ENCODE results near the gene NR5A2.

NR5A2 gene

GRCh38 chr1:200075522-200075921 is 48.0 kb downstream of the NR5A2 start:
- no peak for DNase-seq

- no peak for DNase-seq
These were observed 48.5 kb downstream of the NR5A2 start for GRCh38 chr1:200075938-200076546.

GRCh38 chr1:200079232-200079940 is 51.9 kb downstream of the NR5A2 start:
- no peak for DNase-seq

GRCh38 chr1:200081151-200081968 is 53.9 kb downstream of the NR5A2 start:
- no peak for DNase-seq

DNA sequence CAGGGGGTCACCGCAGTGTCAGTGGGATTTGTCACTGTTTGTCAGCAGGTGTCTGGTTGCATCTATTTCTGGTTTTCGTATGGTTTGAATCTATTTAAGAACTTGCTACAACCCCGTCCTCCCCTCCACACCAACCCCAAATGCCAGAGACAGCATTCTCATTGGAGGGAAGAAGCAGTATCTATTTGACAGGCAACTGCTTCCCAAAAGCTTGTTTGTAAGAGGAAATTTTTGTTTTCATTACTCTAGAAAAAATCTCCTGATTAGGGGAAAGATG is 54.4 kb downstream of the NR5A2 start:
- no peak for DNase-seq

- no peak for DNase-seq
These were observed 54.8 kb downstream of the NR5A2 start for GRCh38 chr1:200082329-200082728.

DNA sequence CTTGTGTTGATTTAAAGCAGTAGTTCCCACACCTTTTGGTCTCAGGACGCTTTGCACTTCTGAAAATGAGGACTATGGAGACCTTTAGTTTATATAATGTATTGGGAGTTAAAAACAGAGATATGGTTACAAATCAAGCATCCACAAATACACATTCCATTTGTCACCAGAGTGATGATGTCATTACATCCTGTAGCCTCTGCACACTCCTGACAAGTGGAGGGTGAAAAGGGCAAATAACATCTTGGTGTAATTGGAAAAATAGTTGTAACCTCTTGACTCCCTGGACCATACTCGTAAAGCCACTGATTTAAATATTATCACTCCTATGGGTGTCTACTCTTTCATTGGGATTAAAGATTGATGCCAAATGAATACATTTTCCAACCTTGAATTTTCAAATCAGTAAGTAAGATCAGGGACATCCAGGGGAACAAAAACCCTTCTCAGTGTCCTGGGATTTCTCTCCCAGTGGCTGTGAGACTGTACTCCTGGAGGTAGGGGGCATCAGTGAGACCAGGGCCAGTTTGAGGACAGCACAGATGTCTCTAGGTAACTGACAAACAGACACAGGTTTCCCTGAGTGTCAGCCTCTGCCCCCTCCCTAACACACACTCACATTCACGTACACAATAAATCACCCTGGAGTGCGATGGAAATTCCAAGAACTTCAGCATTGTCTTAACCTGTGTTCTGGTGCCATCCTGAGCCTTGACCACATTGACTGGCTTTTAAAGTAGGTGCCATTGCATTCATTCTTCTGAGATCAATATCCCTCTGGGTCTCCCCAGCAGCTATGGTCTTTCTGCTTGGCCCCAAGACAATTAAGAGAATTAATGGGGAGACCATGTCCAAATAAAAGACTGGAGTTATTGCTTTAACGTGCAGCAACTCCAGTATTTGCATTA is 63.0 kb downstream of the NR5A2 start:
- no peak for DNase-seq

DNA sequence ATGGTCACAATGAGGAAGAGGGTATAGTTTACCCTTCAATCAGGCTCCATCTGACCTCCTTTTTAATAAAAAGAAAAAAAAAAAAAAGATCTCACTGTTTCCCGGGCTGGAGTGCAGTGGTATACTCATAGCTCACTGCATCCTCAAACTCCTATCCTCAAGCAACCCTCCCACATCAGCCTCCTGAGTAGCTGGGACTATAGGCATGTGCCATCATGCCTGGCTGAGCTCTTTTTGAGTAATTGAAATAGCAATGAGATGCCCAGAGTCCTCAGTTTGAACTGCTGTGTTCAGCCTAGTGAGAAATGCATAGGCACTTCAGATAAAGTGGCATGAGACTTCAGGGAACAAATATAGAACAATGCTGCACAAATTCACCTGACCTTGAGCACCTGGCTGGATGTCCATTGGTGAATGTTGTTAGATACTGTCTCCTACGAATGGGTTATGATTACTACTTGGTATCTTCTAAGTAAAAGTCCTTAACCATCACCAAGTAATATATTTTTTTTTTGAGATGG is 67.6 kb downstream of the NR5A2 start:
- DNase-seq: no peak

DNA sequence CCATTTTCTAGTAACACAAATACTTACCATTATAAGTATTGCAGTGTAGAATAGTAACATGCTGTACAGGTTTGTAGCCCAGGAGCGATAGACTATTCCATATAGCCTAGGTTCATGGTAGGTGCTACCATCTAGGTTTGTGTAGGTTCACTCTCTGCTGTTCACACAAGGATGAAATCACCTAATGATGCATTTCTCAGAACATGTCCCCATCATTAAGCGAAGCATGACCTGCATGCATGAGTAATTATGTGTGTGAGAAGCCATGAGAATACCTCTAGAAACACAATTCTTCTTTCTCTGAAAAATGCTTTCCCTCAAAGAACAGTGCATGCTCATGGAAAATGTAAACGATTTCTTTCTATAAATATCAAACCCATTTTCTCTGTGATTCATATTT is 69.3 kb downstream of the NR5A2 start:
- DNase-seq: no peak

DNA sequence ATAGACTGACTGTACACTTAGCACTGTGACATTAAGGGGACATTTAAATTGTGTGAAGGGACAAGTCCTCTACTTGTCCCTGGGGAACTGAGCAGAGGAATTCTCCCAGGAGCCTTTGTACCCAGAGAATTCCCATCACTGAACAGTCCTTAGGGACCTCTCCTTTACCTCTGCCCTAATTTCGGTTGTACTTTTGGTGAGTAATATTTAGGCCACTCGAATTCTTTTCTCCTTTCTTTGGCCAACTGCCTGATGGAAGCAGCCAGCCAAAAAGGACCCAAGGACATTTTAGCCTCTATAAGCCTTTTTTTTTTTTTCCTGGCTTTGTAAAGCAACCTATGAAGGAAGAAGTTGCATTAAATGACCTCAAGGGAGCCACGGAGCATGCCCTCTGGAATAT is 71.5 kb downstream of the NR5A2 start:
- no peak for DNase-seq

DNA sequence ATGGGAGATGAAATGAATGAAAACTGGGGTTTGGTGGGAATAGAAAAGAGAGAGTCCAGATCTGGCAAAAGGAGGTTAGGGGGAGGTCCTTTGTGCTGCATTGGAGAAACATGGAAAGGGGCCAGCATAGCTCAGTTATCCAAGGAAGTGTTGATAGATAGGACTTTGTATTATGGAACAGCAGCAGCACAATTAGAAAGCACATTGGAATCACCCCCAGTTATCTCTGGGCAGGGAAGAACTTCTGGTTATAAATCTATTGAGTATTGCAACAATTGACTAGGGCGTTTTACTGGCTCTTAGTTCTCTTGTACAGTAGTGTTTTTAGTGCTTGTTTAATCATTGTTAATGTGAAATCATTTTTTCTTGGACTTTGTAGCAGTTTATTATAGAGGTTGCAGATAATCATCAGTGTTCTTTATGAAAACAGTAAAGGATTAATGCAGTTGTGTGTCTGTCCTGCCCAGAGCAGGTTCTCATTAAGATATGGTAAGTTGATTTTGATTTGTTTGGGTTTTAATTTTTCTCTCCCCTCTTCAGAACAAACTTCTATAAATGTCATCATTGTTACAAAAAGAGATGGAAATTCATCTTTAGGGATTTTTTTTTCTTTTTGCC is 76.6 kb downstream of the NR5A2 start:
- DNase-seq: no peak

DNA sequence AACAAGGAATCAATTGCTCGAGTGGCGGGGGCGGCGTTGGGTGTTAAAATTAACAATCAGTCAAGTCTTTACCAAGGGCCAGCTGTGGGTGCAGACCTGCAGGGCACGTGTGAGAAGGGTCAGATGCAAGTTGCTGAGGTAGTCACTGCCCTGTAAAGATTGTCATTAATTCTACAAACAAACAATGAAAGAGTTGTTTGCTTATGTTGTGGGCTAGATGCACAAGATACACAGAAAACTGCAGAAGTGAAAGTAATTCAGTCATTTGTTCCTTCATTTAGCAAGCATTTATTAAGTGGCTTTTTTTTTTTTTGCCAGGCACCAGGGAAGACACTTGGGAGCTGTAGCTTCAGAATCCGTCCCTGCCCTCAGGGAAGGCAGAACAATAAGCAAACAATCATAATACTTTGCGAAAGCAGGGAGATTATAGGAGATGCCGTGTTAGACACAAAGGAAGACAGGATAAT is 79.5 kb downstream of the NR5A2 start:
- no peak for DNase-seq

- DNase-seq: no peak
These were observed 81.1 kb downstream of the NR5A2 start for GRCh38 chr1:200108659-200109058.

GRCh38 chr1:200112290-200112689 is 84.8 kb downstream of the NR5A2 start:
- no peak for DNase-seq

DNA sequence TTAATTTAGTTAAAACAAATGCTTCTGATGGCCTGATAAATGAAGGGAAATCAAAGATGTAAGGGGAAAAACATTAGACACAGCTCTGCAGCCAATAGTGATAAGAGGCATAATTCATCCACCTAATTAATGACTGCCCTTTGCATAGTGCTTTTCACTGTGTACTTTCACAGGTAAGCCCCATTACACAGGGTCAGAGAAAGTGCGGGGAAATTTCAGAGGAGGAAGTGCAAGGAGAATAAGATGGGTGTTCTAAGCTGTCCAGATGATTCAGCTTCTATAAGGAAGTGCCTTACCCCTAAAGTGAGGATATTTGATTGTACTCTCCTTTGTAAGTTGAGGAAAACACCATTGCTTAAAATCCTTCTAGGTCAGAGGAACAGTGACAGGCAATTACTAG is 88.0 kb downstream of the NR5A2 start:
- no peak for DNase-seq

DNA sequence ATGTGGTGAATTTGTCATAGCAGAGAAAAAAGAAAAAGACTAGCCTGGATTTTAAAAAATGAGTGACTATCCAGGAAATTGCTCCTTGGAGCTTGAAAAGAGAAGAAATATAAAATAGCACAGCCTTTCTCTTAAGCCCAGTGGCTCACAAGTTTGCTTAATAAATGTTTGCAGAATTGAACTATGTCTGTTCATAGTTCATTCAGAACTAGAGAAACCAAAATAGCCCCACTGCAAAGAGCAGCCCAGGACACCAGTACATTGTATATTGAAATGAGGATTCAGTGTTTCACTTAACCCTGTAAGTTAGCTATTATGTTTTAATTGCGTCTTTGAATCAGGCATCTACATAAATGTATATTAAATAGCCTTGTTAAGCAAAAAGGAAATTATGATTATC is 88.8 kb downstream of the NR5A2 start:
- DNase-seq: no peak

- DNase-seq: peak; percentile 86
These were observed 91.4 kb downstream of the NR5A2 start for GRCh38 chr1:200118779-200119505.

DNA sequence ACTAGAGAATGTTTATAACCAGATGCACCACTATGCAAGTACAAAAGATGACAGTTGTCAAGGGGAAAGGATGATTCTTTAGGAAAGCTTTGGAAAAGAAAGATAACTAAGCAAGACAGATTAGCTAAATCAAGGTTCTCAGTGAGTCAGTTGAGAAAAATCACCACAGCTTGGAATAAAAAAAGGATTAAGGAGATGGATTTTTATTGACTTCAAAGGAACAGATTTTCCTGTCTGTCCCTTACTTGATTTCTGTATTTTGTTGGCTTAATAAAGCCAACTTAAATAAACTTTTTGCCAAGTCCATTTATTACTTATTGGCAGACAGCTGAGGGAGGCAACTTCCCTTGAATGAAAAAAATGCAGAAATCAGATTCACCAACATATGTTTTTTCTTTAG is 93.9 kb downstream of the NR5A2 start:
- no peak for DNase-seq

DNA sequence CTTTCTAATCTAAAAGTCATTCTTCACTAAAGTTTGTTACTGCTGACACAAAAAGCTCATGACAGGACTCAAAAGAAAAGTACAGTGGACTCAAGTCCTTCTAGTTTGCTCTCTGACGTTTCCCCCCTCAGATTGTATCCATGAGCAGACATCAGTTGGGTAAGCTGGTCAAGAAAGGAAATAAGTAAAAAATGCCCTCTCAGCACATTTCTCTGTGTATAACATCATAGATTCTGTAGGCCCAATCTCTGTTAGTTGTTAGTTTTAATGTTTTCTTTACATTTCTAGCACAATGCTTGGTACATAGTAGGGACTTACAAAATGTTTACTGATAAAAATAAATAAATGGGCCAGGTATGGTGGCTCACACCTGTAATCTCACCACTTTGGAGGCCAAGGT is 96.8 kb downstream of the NR5A2 start:
- no peak for DNase-seq

DNA sequence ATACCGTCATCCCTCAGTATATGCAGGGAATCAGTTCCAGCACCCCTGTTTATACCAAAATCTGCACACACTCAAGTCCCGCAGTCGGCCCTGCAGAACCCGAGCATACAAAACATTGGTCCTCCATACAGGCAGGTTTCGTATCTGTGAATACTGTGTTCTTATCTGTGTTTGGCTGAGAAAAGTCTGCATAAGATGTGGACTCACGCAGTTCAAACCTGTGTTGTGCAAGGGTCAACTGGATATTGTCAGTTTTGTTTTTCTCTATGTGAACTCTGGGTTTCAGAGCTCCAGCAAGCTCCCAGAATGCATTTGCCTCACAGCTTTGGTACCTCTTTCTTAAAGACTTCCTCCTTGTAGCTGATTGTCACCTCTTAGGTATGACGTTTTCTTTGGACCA is 100.6 kb downstream of the NR5A2 start:
- DNase-seq: no peak
